H9 (cell line): ENCODE measurements around the gene CD151. TPM values are rescaled to one million over a fixed set of nuclear protein-coding genes. Genes with fewer than 3 reads are reported as not detected.

ENCODE experiments used
- DNase-seq: peaks from one replicate; pipeline ENCODE4 v3.0.0-alpha.2; 2017
- H2AFZ ChIP-seq: one replicate; pipeline ENCODE4 v1.6.1; 2013; ENCODE audit warnings: mild to moderate bottlenecking, low read length, control low read depth, moderate library complexity
- H2AK5ac ChIP-seq: 2 replicates; pipeline ENCODE4 v1.6.1; 2013; ENCODE audit warnings: low read length, control low read depth, mixed read lengths; ENCODE audit not compliant: insufficient read length
- H2BK120ac ChIP-seq: one replicate; pipeline ENCODE4 v1.6.1; 2013; ENCODE audit warnings: low read depth, mild to moderate bottlenecking, low read length, control low read depth, inconsistent platforms; ENCODE audit not compliant: poor library complexity, severe bottlenecking
- H2BK12ac ChIP-seq: 2 replicates; pipeline ENCODE4 v1.6.1; 2013; ENCODE audit warnings: low read length, control low read depth, mixed read lengths, low read depth; ENCODE audit not compliant: insufficient read length
- H2BK15ac ChIP-seq: 2 replicates; pipeline ENCODE4 v1.6.1; 2013; ENCODE audit warnings: low read depth, low read length, control low read depth
- H2BK20ac ChIP-seq: one replicate; pipeline ENCODE4 v1.6.1; 2013; ENCODE audit warnings: low read depth, mild to moderate bottlenecking, low read length, control low read depth, inconsistent platforms; ENCODE audit not compliant: poor library complexity, severe bottlenecking
- H2BK5ac ChIP-seq: 2 replicates; pipeline ENCODE4 v1.6.1; 2013; ENCODE audit warnings: low read length, control low read depth, mixed read lengths; ENCODE audit not compliant: insufficient read length
- H3K14ac ChIP-seq: 2 replicates; pipeline ENCODE4 v1.6.1; 2013; ENCODE audit warnings: low read length, control low read depth; ENCODE audit not compliant: insufficient read depth
- H3K18ac ChIP-seq: 2 replicates; pipeline ENCODE4 v1.6.1; 2013; ENCODE audit warnings: low read depth, mild to moderate bottlenecking, mixed read lengths, low read length, control low read depth; ENCODE audit not compliant: insufficient read length
- H3K23ac ChIP-seq: 2 replicates; pipeline ENCODE4 v1.6.1; 2013; ENCODE audit warnings: low read length, control low read depth, mixed read lengths, low read depth; ENCODE audit not compliant: insufficient read length
- H3K23me2 ChIP-seq: 2 replicates; pipeline ENCODE4 v1.6.1; 2013; ENCODE audit warnings: low read depth, mild to moderate bottlenecking, mixed read lengths, low read length, control low read depth; ENCODE audit not compliant: insufficient read length, poor library complexity, severe bottlenecking
- H3K27ac ChIP-seq: 2 replicates; pipeline ENCODE4 v1.5.1; 2013; ENCODE audit warnings: low read length, control low read depth, mixed read lengths, low read depth; ENCODE audit not compliant: insufficient read length
- H3K27me3 ChIP-seq: 2 replicates; pipeline ENCODE4 v1.6.1; 2013; ENCODE audit warnings: low read length, control low read depth, inconsistent platforms; ENCODE audit not compliant: insufficient read depth
- H3K4ac ChIP-seq: 2 replicates; pipeline ENCODE4 v1.6.1; 2013; ENCODE audit warnings: low read depth, mild to moderate bottlenecking, control low read depth, inconsistent platforms, low read length, moderate library complexity
- H3K4me1 ChIP-seq: 2 replicates; pipeline ENCODE4 v1.6.1; 2013; ENCODE audit warnings: low read length, control low read depth, inconsistent platforms; ENCODE audit not compliant: insufficient read depth
- H3K4me2 ChIP-seq: 2 replicates; pipeline ENCODE4 v1.6.1; 2013; ENCODE audit warnings: low read length, control low read depth, mixed read lengths; ENCODE audit not compliant: insufficient read length, insufficient read depth
- H3K56ac ChIP-seq: 2 replicates; pipeline ENCODE4 v1.6.1; 2013; ENCODE audit warnings: low read depth, mild to moderate bottlenecking, mixed read lengths, low read length, control low read depth; ENCODE audit not compliant: insufficient read length
- H3K79me1 ChIP-seq: 2 replicates; pipeline ENCODE4 v1.6.1; 2013; ENCODE audit warnings: low read depth, mild to moderate bottlenecking, moderate library complexity, low read length, control low read depth, inconsistent platforms; ENCODE audit not compliant: insufficient read depth, poor library complexity, severe bottlenecking
- H3K79me2 ChIP-seq: 2 replicates; pipeline ENCODE4 v1.6.1; 2013; ENCODE audit warnings: low read length, control low read depth, inconsistent platforms; ENCODE audit not compliant: insufficient read depth
- H3K9ac ChIP-seq: 2 replicates; pipeline ENCODE4 v1.6.1; 2013; ENCODE audit warnings: low read length, control low read depth, mixed read lengths; ENCODE audit not compliant: insufficient read length; ENCODE audit errors: extremely low read depth
- H3K9me3 ChIP-seq: one replicate; pipeline ENCODE4 v1.6.1; 2013; ENCODE audit warnings: low read depth, low read length, inconsistent platforms; ENCODE audit not compliant: control insufficient read depth
- H3T11ph ChIP-seq: one replicate; pipeline ENCODE4 v1.6.1; 2013; ENCODE audit warnings: mild to moderate bottlenecking, low read length, control low read depth, inconsistent platforms
- H4K20me1 ChIP-seq: one replicate; pipeline ENCODE4 v1.6.1; 2013; ENCODE audit not compliant: control insufficient read depth, insufficient read length, insufficient read depth
- H4K5ac ChIP-seq: 2 replicates; pipeline ENCODE4 v1.6.1; 2013; ENCODE audit warnings: low read depth, mild to moderate bottlenecking, mixed read lengths, low read length, control low read depth; ENCODE audit not compliant: insufficient read length
- H4K8ac ChIP-seq: replicated peaks from 2 replicates; pipeline ENCODE4 v1.6.1; 2013; ENCODE audit warnings: low read length, control low read depth, mixed read lengths, low read depth; ENCODE audit not compliant: insufficient read length
- H4K91ac ChIP-seq: 2 replicates; pipeline ENCODE4 v1.6.1; 2013; ENCODE audit warnings: low read depth, mild to moderate bottlenecking, moderate library complexity, mixed read lengths, low read length, control low read depth; ENCODE audit not compliant: insufficient read length
- H3K27ac Mint-ChIP-seq, 3 experiments: 2 replicates in 2 of 3; 3 replicates in 1 of 3; pipeline ENCODE4 v1.8.0; 2020 to 2021; ENCODE audit warnings: mixed read lengths in 3 of 3, mild to moderate bottlenecking in 1 of 3, moderate library complexity in 1 of 3
- H3K27me3 Mint-ChIP-seq: 2 replicates; pipeline ENCODE4 v1.8.0; 2021; ENCODE audit warnings: low read depth, mild to moderate bottlenecking, moderate library complexity, mixed read lengths
- H3K36me3 Mint-ChIP-seq, 3 experiments: 2 replicates in 2 of 3; 3 replicates in 1 of 3; pipeline ENCODE4 v1.8.0; 2020 to 2021; ENCODE audit warnings: low read depth in 3 of 3, mixed read lengths in 3 of 3; ENCODE audit not compliant: insufficient read depth in 1 of 3
- H3K4me1 Mint-ChIP-seq, 2 experiments: 2 replicates each; pipeline ENCODE4 v1.8.0; 2020; ENCODE audit warnings: mixed read lengths in 2 of 2
- H3K4me3 Mint-ChIP-seq, 2 experiments: 2 replicates in 1 of 2; 3 replicates in 1 of 2; pipeline ENCODE4 v1.8.0; 2020 to 2021; ENCODE audit warnings: mild to moderate bottlenecking in 2 of 2, mixed read lengths in 2 of 2, moderate library complexity in 1 of 2
- H3K9me3 Mint-ChIP-seq, 2 experiments: 2 replicates in 1 of 2; 3 replicates in 1 of 2; pipeline ENCODE4 v1.8.0; 2020; ENCODE audit warnings: mild to moderate bottlenecking in 2 of 2, mixed read lengths in 2 of 2, moderate library complexity in 1 of 2
- CTCF ChIP-seq: fragments of 200-600 bp; sonication (generic); conservative IDR thresholded peaks from 3 replicates; pipeline ENCODE4 v1.8.0; 2021; ENCODE audit warnings: antibody characterized with exemption, mild to moderate bottlenecking
- WGBS: extraction: QIAGEN DNeasy Blood & Tissue Kit; methylation state at CpG from one replicate; pipeline ENCODE4 v1.1.7; 2013; ENCODE audit warnings: missing lambda C conversion rate, low lambda C conversion rate, mixed read lengths; ENCODE audit not compliant: insufficient read length; ENCODE audit errors: extremely low coverage; 5-methylcytosine and 5-hydroxymethylcytosine counted together
- total RNA-seq: library from RNA; stranded (reverse); gene quantifications from 2 replicates; pipeline ENCODE4 v1.2.1, GENCODE V29; 2021

The CD151 gene
- total RNA-seq, 1 experiment from 2014 or later = 138 TPM

- H3K56ac ChIP-seq = no peak overlapping the region
- no peak overlapping the region for H2AK5ac ChIP-seq
- H2BK5ac ChIP-seq = no peak overlapping the region
- H3K27ac ChIP-seq = no peak overlapping the region
- no peak overlapping the region for H2BK15ac ChIP-seq
- Mint-ChIP-seq H3K9me3 (no peaks in the 10 kb centered on the region), H3K4me1 (peaks cover 17 to 36% of the 10 kb centered on the region in 2 experiments), H3K4me3 (peak overlapping the region; percentile 84 to 87), H3K27me3 (peaks cover 7% of the 10 kb centered on the region), H3K36me3 (peaks cover 2 to 22% (median 22%) of the 10 kb centered on the region in 3 experiments; a peak in 6 of 7 replicates), H3K27ac (peak overlapping the region in 2 of 3 experiments; percentile 70 to 95; a peak in 3 of 7 replicates)
- WGBS = no CpG with 5 or more reads among the region's 25 CpGs
- H4K8ac ChIP-seq = no peak overlapping the region
- peak overlapping the region; percentile 75 for H3K4me2 ChIP-seq
- no peak overlapping the region for H3K23ac ChIP-seq
- H2BK20ac ChIP-seq = no peak overlapping the region
- no peak overlapping the region for H3K14ac ChIP-seq
- H3T11ph ChIP-seq = no peak overlapping the region
- no peak overlapping the region for H4K91ac ChIP-seq
- no peak overlapping the region for H2BK12ac ChIP-seq
- peaks cover 12% of the 10 kb centered on the region for H3K23me2 ChIP-seq
- no peak overlapping the region for H4K5ac ChIP-seq
- peaks cover 6% of the 10 kb centered on the region for H4K20me1 ChIP-seq
- no peaks in the 10 kb centered on the region; the same call in 1 of the 2 replicates for H3K27me3 ChIP-seq
- no peak overlapping the region for H2BK120ac ChIP-seq
- H3K9ac ChIP-seq = no peak overlapping the region
- peak; percentile 96 for DNase-seq
- TF ChIP-seq CTCF = no peak; the same call in 1 of the 3 replicates
- no peak overlapping the region for H3K4ac ChIP-seq
- peaks cover 2% of the 10 kb centered on the region for H3K79me1 ChIP-seq
- peak overlapping the region; percentile 18 for H3K18ac ChIP-seq
- no peak overlapping the region for H2AFZ ChIP-seq
- H3K9me3 ChIP-seq = no peaks in the 10 kb centered on the region
- no peaks in the 10 kb centered on the region; the same call in 1 of the 2 replicates for H3K79me2 ChIP-seq
- peaks cover 2% of the 10 kb centered on the region; the same call in 1 of the 2 replicates for H3K4me1 ChIP-seq
Measured at GRCh38 chr11:843818-844692, 11.3 kb downstream of the CD151 start.
